GM18511 (cell line): ENCODE results near the gene ADIRF.
"Not testable (repeated sequence)": the region's sequence is repeated elsewhere in the genome, so short reads cannot be mapped to it uniquely, and the experiment has no call there.

Experiments
- ATAC-seq: cut with Tn5 transposase; IDR thresholded peaks from one replicate; pipeline ENCODE4 v1.9.1; 2021; ENCODE audit warnings: mild to moderate bottlenecking, moderate library complexity; ENCODE audit not compliant: unreplicated experiment

Gene ADIRF

DNA sequence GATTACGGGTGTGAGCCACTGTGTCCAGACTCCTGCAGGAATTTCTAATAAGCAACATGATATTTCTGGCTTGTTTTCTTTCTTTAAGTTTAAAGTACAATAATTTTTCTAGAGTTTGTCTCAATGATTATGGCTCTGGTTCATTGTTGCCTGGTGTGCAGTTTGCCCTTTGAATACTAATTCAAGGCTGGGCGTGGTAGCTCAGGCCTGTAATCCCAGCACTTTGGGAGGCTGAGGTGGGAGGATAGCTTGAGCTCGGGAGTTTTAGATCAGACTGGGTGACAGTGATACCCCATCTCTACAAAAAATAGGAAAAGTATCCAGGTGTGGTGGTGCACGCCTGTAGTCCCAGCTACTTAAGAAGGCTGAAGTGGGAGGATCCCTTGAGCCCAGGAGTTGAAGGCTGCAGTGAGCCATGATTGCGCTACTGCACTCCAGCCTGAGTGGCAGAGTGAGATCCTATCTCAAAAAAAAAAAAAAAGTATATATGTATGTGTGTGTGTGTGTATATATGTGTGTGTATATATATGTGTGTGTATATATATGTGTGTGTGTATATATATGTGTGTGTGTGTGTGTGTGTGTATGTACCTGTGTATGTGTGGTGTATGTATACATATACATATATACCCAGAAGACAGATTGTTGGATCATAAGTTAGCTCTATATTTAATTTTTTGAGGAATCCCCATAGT is 8.2 kb downstream of the ADIRF start:
- no peak for ATAC-seq

DNA sequence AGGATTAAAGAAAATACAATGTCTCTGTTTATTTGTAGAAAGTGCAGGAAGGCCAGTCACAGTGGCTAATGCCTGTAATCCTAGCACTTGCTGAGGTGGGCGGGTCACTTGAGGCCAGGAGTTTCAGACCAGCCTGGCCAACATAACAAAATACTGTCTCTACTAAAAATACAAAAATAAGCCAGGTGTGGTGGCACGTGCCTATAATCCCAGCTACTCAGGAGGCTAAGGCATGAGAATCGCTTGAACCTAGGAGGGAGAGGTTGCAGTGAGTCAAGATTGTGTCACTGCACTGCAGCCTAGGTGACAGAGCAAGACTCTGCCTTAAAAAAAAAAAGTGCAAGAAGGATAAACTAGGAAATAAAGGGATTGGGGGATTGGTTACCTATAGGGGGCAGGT is 10.2 kb downstream of the ADIRF start:
- ATAC-seq, result not testable (repeated sequence)

DNA sequence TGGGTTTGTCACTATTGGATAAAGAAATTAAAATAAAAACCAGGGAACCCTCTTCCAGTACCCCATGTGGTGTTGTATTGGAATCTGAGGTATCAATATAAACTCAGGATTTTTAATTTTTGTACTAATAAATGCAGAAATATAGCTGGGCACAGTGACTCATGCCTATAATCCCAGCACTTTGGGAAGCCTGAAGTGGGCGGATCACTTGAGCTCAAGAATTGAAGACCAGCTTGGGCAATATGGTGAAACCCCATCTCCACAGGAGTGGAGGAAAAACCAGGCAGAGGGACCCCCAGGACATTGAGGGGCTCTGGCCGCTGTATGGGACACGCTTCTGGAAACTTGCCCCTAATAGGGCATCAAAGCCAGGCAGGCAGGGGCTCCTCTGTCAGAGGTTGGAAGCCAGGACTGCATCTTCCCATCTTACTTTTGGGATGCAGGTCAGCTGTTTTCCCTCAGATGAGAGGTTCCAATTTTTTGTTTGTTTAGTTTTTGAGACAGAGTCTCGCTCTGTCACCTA is 11.1 kb downstream of the ADIRF start:
- ATAC-seq, result no peak

DNA sequence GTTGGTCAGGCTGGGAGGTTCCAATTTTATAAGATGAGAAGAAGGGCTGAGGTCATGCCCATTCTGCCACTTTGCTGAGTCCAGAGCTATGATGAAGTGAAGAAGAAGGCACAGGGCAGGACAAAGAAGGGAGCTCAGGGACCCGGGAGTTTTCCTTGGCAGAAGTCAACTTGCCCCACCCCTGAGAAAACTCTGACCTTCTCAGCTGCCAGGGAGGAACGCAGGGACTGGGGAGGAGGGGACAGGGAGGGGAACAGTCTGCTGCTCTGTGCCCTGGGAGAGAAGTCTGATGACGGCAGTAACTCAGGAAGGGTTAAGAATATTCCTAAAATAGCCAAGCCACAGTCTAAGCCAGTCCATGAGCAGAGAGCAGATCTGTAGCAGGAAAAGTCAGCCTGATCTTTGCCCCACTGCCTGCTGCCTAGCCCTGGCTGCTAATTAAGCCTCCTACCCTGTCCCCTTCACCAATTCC is 11.7 kb downstream of the ADIRF start:
- no peak for ATAC-seq

DNA sequence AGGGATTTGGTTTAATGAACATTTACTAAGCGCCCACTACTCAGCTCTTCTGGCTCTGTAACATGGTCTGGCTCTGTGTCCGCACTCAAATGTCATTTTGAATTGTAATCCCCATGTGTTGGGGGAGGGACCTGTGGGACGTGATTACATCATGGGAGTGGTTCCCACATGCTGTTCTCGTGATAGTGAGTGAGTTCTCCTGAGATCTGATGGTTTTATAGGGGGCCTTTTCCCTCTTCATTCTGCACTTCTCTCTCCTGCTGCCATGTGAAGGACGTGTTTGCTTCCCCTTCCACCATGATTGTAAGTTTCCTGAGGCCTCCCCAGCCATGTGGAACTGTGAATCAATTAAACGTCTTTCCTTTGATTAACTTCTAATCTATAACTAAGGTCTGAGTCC is 12.7 kb downstream of the ADIRF start:
- not testable (repeated sequence) for ATAC-seq

DNA sequence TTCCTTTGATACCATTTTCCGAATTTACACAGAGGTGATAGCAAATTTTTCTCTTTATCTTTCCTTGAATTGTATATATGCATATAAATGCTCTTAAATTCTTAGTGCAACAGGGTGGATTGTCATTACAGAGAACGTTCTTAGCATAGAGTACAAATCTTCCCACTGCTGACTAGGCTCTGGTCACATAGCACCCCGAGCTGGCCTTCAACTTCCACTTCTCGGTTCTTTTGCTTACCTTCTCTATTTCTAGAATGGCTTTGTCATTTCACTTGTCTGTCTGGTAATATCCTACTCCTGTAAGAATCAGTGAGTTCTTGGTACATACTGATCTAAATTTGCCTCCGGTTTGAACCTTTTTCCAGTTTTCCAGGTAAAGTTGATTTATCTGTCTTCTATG is 13.4 kb downstream of the ADIRF start:
- no peak for ATAC-seq

DNA sequence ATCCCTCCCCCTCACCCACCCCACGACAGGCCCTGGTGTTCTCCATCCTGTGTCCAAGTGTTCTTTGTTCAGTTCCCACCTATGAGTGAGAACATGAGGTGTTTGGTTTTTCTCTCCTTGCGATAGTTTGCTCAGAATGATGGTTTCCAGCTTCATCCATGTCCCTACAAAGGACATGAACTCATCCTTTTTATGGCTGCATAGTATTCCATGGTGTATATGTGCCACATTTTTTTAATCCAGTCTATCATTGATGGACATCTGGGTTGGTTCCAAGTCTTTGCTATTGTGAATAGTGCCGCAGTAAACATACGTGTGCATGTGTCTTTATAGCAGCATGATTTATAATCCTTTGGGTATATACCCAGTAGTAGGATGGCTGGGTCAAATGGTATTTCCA is 16.2 kb downstream of the ADIRF start:
- ATAC-seq, result not testable (repeated sequence)

DNA sequence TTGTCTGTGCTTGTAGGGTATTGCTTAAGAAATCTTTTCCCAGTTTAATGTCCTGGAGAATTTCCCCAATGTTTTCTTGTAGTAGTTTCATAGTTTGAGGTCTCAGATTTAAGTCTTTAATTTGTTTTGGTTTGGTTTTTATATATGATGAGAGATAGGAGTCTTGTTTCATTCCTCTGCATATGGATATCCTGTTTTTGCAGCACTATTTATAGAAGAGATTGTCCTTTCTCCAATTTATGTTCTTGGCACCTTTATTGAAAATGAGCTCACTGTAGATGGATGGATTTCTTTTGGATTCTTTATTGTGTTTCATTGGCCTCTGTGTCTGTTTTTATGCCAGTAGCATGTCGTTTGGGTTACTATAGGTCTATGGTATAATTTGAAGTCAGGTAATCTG is 20.2 kb downstream of the ADIRF start:
- no peak for ATAC-seq

DNA sequence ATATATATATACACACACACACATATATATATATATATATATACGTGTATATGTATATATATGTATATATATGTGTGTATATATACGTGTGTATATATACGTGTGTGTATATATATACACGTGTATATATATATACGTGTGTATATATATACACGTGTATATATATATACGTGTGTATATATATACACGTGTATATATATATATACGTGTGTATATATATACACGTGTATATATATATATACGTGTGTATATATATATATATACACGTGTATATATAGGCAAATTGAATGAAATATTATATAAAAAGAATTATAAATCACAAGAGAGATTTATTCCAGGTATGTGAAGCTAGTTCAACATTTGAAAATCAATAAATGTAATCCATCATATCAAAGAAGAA is 23.1 kb downstream of the ADIRF start:
- not testable (repeated sequence) for ATAC-seq

DNA sequence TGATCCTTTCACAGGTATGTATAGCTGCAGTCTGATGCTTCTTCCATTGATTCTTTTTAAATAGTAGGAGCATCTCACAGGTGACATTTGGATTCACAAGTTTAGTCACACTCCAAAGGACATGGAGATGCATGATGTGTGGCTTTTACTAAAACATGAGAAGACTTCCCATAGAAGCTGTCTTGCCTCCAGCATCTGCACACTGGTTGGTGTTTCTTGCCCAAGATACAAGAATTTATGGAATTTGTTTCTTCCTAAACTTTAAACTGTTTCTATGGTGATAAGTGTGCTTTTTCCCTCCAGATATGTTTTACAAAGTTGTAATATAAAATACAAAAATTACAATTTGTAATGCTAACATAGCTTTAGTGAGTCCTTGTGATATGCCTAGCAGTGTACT is 24.2 kb downstream of the ADIRF start:
- no peak for ATAC-seq

DNA sequence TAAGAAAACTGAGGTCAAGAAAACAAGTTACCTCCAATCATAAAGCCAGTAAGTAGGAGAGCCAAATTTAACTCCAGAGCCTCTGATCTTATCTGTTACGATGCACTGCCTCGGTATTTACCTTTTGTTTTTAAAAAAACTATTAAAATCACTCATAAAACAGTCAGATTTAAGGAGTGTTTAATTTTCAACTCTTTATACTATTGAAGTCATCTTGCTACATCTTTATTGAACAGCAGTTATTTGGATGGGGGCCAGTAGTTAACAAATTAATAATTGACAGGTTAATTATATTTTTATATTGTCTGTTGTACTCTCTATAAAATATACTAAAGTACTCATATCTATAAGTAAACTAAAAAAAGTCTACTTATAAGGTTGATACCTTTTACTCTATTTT is 24.6 kb downstream of the ADIRF start:
- ATAC-seq, result no peak

DNA sequence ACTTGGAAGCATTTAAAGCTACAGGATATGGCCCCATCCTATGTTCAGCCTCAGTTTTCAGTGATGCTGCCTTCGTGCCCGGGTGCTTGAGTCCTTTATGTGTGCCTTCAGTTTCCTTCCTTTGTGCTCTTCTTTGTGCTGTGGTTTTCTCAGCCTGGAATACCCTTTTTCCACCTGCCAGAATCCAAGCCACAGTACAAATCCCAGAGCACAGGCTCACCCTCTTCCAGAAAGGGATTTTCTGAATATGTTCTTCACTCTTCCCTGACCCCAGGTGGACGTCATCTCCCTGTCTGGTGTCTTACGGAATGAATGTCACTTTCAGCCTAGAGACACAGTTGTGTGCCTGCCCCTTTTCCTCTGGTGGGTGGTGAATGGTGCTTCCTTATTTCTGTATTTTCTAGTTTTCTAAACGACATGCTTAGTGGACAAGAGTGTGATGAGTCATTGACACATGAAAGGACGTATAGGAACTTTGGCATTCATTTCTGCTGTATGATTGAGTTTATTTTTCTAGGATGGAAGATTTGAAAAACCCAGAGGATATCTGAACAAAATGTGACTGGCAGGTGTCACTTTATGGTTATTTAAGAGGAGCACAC is 31.6 kb downstream of the ADIRF start:
- not testable (repeated sequence) for ATAC-seq

DNA sequence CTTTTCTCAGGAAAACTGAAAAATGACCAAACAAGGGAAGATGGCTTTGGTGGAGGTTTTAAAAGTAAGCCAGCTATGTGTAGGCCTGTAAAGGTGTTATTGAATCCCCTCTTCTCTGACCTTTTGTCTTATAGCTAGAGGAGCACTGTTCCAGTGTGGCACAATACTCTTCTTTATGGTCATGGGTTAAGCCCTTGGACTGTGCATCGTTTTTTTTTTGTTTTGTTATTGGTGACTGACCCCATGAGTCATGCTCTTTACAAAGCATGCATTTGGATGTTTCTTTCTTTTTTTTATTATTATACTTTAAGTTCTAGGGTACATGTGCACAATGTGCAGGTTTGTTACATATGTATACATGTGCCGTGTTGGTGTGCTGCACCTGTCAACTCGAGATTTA is 32.2 kb downstream of the ADIRF start:
- ATAC-seq, result no peak

DNA sequence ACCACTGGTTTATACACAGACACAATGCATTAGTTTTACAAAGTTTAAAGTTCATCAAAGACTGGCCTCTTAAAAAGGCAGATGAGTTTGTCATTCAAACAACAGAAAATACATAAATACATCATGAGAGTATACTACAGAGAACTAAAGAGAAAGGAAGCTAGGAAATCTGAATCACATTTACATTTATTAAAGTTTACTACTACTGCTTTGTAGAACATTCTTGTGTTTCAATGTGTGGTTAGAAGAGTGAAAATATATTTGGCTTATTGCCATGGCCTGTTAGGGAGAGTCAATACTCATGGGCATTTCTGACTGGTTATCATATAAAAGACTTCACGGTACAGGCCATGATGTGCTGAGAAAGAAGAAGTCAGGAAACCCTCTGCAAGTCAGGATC is 38.8 kb downstream of the ADIRF start:
- ATAC-seq, result not testable (repeated sequence)

DNA sequence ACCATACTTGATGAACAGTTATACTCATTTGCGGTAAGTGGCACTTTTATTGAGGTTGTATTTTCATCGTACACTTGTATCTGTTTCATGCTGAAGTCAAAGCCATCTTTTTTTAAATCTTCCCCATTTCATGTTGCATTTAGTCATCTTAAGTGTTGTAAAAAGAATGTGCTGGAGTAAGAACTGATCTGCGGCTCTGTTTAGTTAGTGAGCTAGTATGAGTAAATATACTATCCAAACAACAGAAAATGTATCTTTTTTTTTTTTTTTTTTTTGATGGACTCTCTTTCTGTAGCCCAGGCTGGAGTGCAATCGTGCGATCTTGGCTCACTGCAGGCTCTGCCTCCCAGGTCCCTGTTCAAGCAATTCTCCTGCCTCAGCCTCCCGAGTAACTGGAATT is 39.4 kb downstream of the ADIRF start:
- not testable (repeated sequence) for ATAC-seq

DNA sequence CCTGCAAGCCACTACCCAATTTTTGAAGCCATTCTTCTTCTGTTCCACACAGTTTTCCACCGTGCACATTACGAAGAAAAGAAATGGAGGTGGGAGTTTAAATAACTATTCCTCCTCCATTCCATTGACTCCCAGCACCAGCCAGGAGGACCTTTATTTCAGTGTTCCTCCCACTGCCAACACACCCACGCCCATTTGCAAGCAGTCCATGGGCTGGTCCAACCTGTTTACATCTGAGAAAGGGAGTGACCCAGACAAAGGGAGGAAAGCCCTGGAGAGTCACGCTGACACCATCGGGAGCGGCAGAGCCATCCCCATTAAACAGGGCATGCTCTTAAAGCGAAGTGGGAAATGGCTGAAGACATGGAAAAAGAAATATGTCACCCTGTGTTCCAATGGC is 40.0 kb downstream of the ADIRF start:
- ATAC-seq, result not testable (repeated sequence)

DNA sequence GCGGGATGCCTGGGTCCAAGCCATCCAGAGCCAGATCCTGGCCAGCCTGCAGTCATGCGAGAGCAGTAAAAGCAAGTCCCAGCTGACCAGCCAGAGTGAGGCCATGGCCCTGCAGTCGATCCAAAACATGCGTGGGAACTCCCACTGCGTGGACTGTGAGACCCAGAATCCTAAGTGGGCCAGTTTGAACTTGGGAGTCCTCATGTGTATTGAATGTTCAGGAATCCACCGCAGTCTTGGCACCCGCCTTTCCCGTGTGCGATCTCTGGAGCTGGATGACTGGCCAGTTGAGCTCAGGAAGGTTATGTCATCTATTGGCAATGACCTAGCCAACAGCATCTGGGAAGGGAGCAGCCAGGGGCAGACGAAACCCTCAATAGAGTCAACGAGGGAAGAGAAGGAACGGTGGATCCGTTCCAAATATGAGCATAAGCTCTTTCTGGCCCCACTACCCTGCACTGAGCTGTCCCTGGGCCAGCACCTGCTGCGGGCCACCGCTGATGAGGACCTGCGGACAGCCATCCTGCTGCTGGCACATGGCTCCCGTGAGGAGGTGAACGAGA is 40.9 kb downstream of the ADIRF start:
- ATAC-seq, result not testable (repeated sequence)

DNA sequence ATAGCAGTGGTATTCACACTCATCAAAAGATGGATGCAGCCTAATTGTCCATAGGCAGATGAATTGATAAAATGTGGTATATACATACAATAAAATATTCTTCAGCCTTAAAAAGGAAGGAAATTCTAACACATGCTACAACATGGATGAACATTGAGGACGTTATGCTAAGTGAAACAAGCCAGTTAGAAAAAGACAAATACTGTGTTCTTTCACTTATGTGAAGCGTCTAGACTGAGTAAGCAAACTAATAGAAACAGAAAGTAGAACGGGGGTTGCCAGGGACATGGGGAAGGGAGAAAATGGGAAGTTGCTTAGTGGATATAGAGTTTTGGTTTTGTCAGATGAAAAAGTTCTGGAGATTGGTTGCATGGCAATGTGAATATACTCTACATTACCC is 45.2 kb downstream of the ADIRF start:
- not testable (repeated sequence) for ATAC-seq

DNA sequence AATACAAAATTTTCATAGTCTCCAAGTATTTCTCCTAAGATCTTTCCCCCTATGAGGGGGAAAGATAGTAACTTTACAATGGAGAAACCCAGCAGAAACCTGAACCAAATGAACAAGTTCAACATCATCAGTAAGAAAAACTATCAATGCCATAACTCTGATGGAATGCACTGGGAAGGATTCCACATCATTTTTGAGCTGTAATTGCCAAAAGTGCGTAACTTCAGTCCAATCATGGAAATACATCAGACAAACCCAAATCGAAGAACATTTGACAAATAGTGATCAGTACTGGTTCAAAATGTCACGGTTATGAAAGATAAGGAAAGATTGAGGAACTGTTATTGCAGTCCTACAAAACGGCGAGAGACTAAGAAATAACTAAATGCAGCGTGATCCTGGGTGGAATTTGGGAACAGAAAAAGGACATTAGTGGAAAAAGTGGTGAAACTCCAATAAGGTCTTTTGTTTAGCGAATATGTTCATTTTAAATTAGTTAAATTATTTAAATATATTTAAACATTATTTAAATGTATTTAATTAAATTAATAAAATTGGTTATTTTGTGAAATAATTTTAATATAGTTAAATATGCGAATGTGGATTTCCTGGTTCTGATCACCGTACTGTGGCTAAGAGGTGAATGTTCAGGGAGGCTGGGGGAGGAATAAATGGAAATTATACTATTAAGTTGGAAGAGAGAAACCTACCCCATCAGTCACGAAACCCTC is 46.9 kb downstream of the ADIRF start:
- not testable (repeated sequence) for ATAC-seq

DNA sequence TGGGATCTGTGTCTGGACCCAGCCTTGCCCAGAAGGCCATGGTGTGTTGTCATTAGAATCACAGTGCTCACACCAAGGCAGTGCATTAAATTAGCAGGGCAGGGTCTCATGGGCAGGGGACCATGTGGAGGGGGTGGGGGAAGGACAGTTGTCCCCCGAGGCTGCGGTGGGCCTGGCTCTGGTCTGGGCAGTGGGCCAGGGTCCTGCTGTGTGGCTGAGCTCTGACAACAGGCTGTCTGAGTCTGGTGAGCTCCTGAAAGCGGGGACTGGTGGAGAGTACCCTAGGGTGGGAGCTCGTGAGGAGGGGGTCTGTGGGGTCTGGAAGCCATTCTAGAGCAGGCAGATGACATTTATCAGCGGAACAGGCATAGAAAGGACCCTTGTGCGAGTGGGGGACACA is 49.8 kb downstream of the ADIRF start:
- not testable (repeated sequence) for ATAC-seq

DNA sequence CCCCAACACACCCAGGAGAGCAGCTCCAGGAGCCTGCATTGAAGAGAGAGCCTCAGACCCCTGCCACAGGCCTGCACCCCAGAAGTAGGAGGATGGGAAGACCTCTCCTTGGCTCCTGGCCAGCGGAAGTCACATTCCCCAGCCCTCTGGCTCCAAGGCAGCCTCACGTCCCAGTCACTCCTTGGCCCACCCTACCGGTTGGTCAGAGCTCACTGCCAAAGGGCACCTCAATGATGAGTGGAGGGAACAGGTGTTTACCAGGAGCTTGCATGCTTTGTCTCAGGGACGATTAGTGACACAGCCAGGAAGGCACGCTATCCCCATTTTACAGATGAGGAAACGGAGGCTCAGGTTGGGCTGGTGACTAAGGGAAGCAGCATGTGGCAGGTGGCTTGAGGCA is 50.8 kb downstream of the ADIRF start:
- ATAC-seq, result not testable (repeated sequence)
